ENCODE results near the gene PRKAR1B. TPM values are rescaled to one million over a fixed set of nuclear protein-coding genes. Genes with fewer than 3 reads are reported as not detected.

The PRKAR1B gene
- total RNA-seq, 1 donor from 2014 or later: 11.8 TPM

GRCh38 chr7:501526-501925 lies 225.6 kb downstream of the PRKAR1B start:
- H3K4me3 Mint-ChIP-seq: no peak overlapping the region
- Histone ChIP-seq H3K79me2 (ENCODE audit: low read depth) (no peaks in the 10 kb centered on the region), H3F3A (ENCODE audit: low read depth) (no peaks in the 10 kb centered on the region), H3K4me1 (no peaks in the 10 kb centered on the region), H3K4me3 (no peak overlapping the region), H3K36me3 (no peaks in the 10 kb centered on the region), H3K9me3 (ENCODE audit: low read depth) (no peaks in the 10 kb centered on the region), H2AFZ (replicated peaks) (no peak overlapping the region), H3K27me3 (no peaks in the 10 kb centered on the region), H3K4me2 (no peak overlapping the region), H3K9ac (no peak overlapping the region), H3K27ac (no peak overlapping the region), H4K20me1 (ENCODE audit: low read depth) (no peaks in the 10 kb centered on the region)
- H3K27ac Mint-ChIP-seq: no peak overlapping the region
- no peak for DNase-seq (ENCODE audit: low spot score)
- H3K27me3 Mint-ChIP-seq (ENCODE audit: insufficient read depth, low read depth): peaks cover 5% of the 10 kb centered on the region
- H3K9me3 Mint-ChIP-seq: no peaks in the 10 kb centered on the region
- H3K4me1 Mint-ChIP-seq: peaks cover 23% of the 10 kb centered on the region
- TF ChIP-seq CTCF (IDR thresholded peaks at IDR 0.05) (no peak), EZH2 (IDR thresholded peaks at IDR 0.05) (no peak), EZH2phosphoT487 (IDR thresholded peaks at IDR 0.05) (no peak)
- no peaks in the 10 kb centered on the region for H3K36me3 Mint-ChIP-seq

DNA sequence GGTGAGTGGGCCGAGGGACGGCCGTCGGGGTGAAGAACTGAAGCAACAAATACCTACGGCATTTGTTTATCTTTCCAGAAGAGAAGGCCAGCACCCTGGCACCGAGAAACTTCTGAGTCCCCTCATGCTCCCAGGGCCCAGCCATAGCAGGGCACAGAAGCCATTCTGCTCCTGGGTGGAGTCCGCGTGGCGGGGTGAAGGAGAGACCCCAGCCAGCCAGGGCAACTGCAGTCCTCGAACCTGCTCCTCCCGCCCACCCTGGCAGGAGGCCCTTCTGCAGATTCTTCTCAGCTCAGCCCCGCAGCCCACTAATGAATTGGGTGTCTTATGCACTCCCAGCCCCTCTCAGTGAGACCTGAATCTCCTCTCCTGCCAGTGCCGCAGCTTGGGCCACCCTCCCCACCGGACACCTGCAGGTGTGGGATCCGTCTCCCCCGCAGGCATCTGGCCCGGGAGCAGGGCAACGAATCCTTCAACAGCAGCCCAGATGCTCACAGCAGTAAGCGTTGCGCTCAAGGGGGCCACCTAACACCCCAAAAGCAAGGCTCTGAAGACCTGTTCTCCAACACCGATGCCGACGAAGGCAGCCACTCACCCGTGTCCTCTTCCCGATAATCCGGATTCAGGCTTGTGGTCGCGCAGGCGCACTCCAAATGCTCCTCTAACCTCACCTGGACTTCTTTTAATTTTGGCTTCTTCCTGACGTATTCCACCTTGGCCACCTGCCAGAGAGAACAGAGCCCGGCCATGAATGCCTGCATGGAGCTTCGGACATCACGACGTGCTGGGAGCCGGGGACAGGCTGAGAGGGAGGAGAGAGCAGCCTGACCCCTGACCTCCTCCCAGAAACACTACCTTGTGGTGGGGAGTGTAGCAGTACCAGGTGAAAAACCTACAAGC lies 226.3 kb downstream of the PRKAR1B start:
- H3K4me1 Mint-ChIP-seq: peaks cover 23% of the 10 kb centered on the region
- Histone ChIP-seq H3K4me3 (no peak overlapping the region), H3K9ac (no peak overlapping the region), H3K4me1 (no peaks in the 10 kb centered on the region), H4K20me1 (ENCODE audit: low read depth) (no peaks in the 10 kb centered on the region), H3K36me3 (no peaks in the 10 kb centered on the region), H3K27me3 (no peaks in the 10 kb centered on the region), H3K27ac (no peak overlapping the region), H3K9me3 (ENCODE audit: low read depth) (no peaks in the 10 kb centered on the region), H3F3A (ENCODE audit: low read depth) (no peaks in the 10 kb centered on the region), H3K79me2 (ENCODE audit: low read depth) (no peaks in the 10 kb centered on the region), H3K4me2 (no peak overlapping the region), H2AFZ (replicated peaks) (no peak overlapping the region)
- H3K9me3 Mint-ChIP-seq: no peaks in the 10 kb centered on the region
- H3K27me3 Mint-ChIP-seq (ENCODE audit: insufficient read depth, low read depth): peaks cover 5% of the 10 kb centered on the region
- H3K36me3 Mint-ChIP-seq: no peaks in the 10 kb centered on the region
- no peak for DNase-seq (ENCODE audit: low spot score)
- H3K27ac Mint-ChIP-seq: peak overlapping the region; percentile 42
- no peak for TF ChIP-seq EZH2 (IDR thresholded peaks at IDR 0.05)
- no peak for TF ChIP-seq CTCF (IDR thresholded peaks at IDR 0.05)
- no peak for TF ChIP-seq EZH2phosphoT487 (IDR thresholded peaks at IDR 0.05)
- no peak overlapping the region for H3K4me3 Mint-ChIP-seq

GRCh38 chr7:499853-500485 lies 227.1 kb downstream of the PRKAR1B start:
- DNase-seq (ENCODE audit: low spot score): no peak
- Histone ChIP-seq H3F3A (ENCODE audit: low read depth) (no peaks in the 10 kb centered on the region), H3K4me3 (no peak overlapping the region), H4K20me1 (ENCODE audit: low read depth) (no peaks in the 10 kb centered on the region), H3K9me3 (ENCODE audit: low read depth) (no peaks in the 10 kb centered on the region), H2AFZ (replicated peaks) (no peak overlapping the region), H3K36me3 (no peaks in the 10 kb centered on the region), H3K79me2 (ENCODE audit: low read depth) (no peaks in the 10 kb centered on the region), H3K9ac (no peak overlapping the region), H3K27me3 (no peaks in the 10 kb centered on the region), H3K4me1 (no peaks in the 10 kb centered on the region), H3K4me2 (no peak overlapping the region), H3K27ac (no peak overlapping the region)
- Mint-ChIP-seq H3K27ac (peak overlapping the region; percentile 63), H3K9me3 (no peaks in the 10 kb centered on the region), H3K27me3 (ENCODE audit: insufficient read depth, low read depth) (peaks cover 2% of the 10 kb centered on the region), H3K4me1 (peaks cover 20% of the 10 kb centered on the region), H3K4me3 (no peak overlapping the region), H3K36me3 (no peaks in the 10 kb centered on the region)
- TF ChIP-seq EZH2phosphoT487 (IDR thresholded peaks at IDR 0.05) (no peak), CTCF (IDR thresholded peaks at IDR 0.05) (no peak), EZH2 (IDR thresholded peaks at IDR 0.05) (no peak)

Other genes starting within 250 kb of the PRKAR1B start
- 9.8 and 13.7 TPM in 2 replicates for gene PDGFA, start 207.4 kb downstream of the PRKAR1B start, total RNA-seq (ENCODE audit: low replicate concordance)
- gene DNAAF5, start 582 bp downstream of the PRKAR1B start, total RNA-seq (ENCODE audit: low replicate concordance): 23.5 and 45.2 TPM in 2 replicates
- 104 and 131 TPM in 2 replicates for gene SUN1, start 105.2 kb upstream of the PRKAR1B start, total RNA-seq (ENCODE audit: low replicate concordance)
- 17.2 and 35.7 TPM in 2 replicates for gene GET4, start 149.3 kb upstream of the PRKAR1B start, total RNA-seq (ENCODE audit: low replicate concordance)
- 0.30 and 2.0 TPM in 2 replicates for gene ADAP1, start 227.4 kb upstream of the PRKAR1B start, total RNA-seq (ENCODE audit: low replicate concordance)
- gene COX19, start 248.3 kb upstream of the PRKAR1B start, total RNA-seq (ENCODE audit: low replicate concordance): 15.1 and 17.9 TPM in 2 replicates